Epithelial cell of alveolus of lung (primary cell): ENCODE measurements around the gene S100B. TPM values are rescaled to one million over a fixed set of nuclear protein-coding genes. Genes with fewer than 3 reads are reported as not detected.

Source experiments
- total RNA-seq: library from RNA; depleted of rRNA; stranded (reverse); fragments of >200 nt; gene quantifications from 2 replicates; pipeline ENCODE4 v1.2.1, GENCODE V29; 2015

The S100B gene
- 0.13 TPM in 1 of 2 replicates, not detected in the other for total RNA-seq

GRCh38 chr21:46604975-46605766 lies at the start of gene S100B:
S100B (minus strand) TSS chr21:46605082; CDS start chr21:46602415, 2,667 bp downstream.

DNA sequence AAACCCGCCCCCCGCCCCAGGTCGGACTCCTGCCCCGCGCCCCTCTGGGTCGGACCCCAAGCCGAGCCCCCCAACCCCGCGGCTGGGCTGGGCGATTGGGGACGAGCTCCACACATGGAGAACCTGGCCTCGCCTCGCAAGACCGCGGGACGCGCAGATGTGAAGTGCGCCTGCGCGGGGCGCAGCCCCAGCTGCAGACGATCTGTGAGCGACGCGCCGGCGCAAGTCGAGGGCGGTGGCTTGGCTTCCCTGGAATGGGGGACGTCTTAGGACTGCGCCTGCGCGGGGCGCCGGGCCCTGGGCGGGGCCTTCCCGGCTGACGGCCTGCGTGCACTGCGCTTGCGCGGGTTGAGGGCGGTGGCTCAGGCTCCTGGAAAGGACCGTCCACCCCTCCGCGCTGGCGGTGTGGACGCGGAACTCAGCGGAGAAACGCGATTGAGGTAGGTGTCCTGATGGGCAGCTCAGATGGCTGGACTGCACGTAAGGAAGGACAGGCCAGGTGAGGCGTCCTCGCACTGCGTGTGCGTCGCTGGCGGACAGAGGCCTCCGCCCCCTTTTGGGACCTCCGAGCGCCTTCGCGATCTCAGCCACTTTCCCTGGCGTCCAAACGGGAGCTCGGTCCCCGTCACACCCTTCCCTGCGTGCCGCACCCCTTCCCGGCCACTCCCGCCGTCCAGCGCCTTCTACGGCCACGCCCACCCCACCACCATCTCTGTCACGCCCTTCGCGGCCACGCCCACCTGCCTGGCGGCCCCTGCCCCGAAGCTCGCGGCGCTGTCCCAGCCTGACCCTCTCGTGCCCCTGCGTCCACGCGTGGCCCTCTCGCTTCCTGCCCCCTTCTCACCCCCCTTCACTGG lies 30.7 kb upstream of the S100B start, which contains the start of gene PRMT2:
Gene PRMT2, plus strand, starts transcription at position 351 of the 857 bp plus-strand sequence. CDS start 1,278 bp downstream, outside the sequence.

Other genes starting within 250 kb of the S100B start
- gene DIP2A, start 146.2 kb downstream of the S100B start, total RNA-seq: 11.2 and 16.9 TPM in 2 replicates
- 38.0 and 78.9 TPM in 2 replicates for gene PRMT2, start 30.6 kb upstream of the S100B start, total RNA-seq